Activated CD8-positive, alpha-beta T cell treated with anti-CD3 and anti-CD28 coated beads for 36 hours (primary cell): ENCODE data around the gene RBMS3. TPM values are rescaled to one million over a fixed set of nuclear protein-coding genes. Genes with fewer than 3 reads are reported as not detected.

Experiments
- ATAC-seq: fragments of 200-7000 bp; cut with Tn5 transposase; one replicate; pipeline ENCODE4 v1.10.0; 2021; ENCODE audit warnings: mild to moderate bottlenecking, moderate library complexity
- CTCF ChIA-PET: fragments of 350-600 bp; sonication (Branson Sonifier 250); formaldehyde crosslinking; loops from one replicate; lab custom pipeline; 2021; ENCODE audit warnings: antibody characterized with exemption; lab: Charles Lee
- POLR2A ChIA-PET: fragments of 350-600 bp; sonication (Branson Sonifier 250); formaldehyde crosslinking; loops from one replicate; lab custom pipeline; 2021; ENCODE audit warnings: antibody characterized with exemption; lab: Charles Lee
- DNase-seq: peaks from one replicate; pipeline ENCODE4 v3.0.0-alpha.2; 2020
- H3K27ac Mint-ChIP-seq: one replicate; pipeline ENCODE4 v1.8.0; 2021; ENCODE audit warnings: mild to moderate bottlenecking, mixed read lengths
- H3K27me3 Mint-ChIP-seq: one replicate; pipeline ENCODE4 v1.8.0; 2021; ENCODE audit warnings: mixed read lengths
- H3K36me3 Mint-ChIP-seq: one replicate; pipeline ENCODE4 v1.8.0; 2021; ENCODE audit warnings: low read depth, mixed read lengths
- H3K4me1 Mint-ChIP-seq: one replicate; pipeline ENCODE4 v1.8.0; 2021; ENCODE audit warnings: low read depth, mixed read lengths
- H3K4me3 Mint-ChIP-seq: one replicate; pipeline ENCODE4 v1.8.0; 2021; ENCODE audit warnings: mild to moderate bottlenecking, moderate library complexity, mixed read lengths
- H3K9me3 Mint-ChIP-seq: one replicate; pipeline ENCODE4 v1.8.0; 2021; ENCODE audit warnings: mixed read lengths
- intact Hi-C: fragments of 100-400 bp; cut with micrococcal nuclease; formaldehyde crosslinking; loops from one replicate; pipeline ENCODE4 v1.10.0; 2022
- total RNA-seq, 2 experiments: library from RNA; stranded (reverse); gene quantifications; one replicate each; pipeline ENCODE4 v1.2.3, GENCODE V29; 2021
- TF ChIP-seq, protein P1 (sequence below): fragments of 200-600 bp; IDR thresholded peaks from one replicate; pipeline ENCODE4 v1.8.0; 2022; ENCODE audit warnings: antibody characterized with exemption, mild to moderate bottlenecking

Gene RBMS3
- total RNA-seq, 2 experiments from 2014 or later, result 2.3 to 2.8 TPM

DNA sequence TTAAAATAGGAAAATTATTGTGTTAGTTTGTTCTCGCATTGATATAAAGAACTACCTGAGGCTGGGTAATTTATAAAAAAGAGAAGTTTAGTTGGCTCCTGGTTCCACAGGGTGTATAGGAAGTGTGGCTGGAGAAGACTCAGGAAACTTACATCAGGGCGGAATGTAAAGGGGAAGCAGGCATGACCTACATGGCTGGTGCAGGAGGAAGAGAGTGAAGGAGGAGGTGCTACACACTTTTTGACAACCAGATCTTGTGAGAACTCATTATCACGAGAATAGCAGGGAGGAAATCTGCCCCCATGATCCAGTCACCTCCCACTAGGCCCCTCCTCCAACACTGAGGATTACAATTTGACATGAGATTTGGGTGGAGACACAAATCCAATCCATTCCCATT, 490.7 kb downstream of the RBMS3 start:
- Mint-ChIP-seq H3K4me1 (no peaks in the 10 kb centered on the region), H3K27me3 (peaks cover 6% of the 10 kb centered on the region)
- POLR2A ChIA-PET, result no interaction called here

DNA sequence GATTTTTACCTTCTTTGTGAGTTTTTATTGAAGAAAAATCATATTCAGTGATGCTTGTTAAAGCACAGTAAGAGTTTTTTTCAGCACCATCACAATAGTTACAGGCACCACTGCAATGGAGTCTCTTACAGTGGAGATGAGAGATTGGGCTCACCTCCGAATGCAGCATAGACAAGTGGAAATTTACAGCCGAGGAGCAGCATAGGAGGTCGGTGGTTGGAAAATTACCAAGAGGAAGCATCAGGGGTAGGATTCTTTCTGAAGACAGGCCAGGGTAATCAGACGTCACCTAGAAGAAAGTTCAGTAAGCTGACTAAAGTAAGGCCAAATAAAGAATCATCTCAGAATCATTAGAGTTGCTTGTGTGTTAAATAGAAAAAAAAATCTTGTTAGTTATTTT, 491.6 kb downstream of the RBMS3 start:
- DNase-seq (no peak), ATAC-seq (no peak)
- intact Hi-C loops, result no loop called here
- H3K4me3 Mint-ChIP-seq, result no peak overlapping the region
- ChIA-PET POLR2A (no interaction called here), CTCF (no interaction called here)
- peaks cover 5% of the 10 kb centered on the region for H3K27me3 Mint-ChIP-seq
- H3K4me1 Mint-ChIP-seq, result no peaks in the 10 kb centered on the region
- TF ChIP-seq, protein P1, sequence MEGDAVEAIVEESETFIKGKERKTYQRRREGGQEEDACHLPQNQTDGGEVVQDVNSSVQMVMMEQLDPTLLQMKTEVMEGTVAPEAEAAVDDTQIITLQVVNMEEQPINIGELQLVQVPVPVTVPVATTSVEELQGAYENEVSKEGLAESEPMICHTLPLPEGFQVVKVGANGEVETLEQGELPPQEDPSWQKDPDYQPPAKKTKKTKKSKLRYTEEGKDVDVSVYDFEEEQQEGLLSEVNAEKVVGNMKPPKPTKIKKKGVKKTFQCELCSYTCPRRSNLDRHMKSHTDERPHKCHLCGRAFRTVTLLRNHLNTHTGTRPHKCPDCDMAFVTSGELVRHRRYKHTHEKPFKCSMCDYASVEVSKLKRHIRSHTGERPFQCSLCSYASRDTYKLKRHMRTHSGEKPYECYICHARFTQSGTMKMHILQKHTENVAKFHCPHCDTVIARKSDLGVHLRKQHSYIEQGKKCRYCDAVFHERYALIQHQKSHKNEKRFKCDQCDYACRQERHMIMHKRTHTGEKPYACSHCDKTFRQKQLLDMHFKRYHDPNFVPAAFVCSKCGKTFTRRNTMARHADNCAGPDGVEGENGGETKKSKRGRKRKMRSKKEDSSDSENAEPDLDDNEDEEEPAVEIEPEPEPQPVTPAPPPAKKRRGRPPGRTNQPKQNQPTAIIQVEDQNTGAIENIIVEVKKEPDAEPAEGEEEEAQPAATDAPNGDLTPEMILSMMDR, result no peak
- H3K27ac Mint-ChIP-seq, result no peak overlapping the region
- no peaks in the 10 kb centered on the region for H3K9me3 Mint-ChIP-seq
- H3K36me3 Mint-ChIP-seq, result no peaks in the 10 kb centered on the region

More for the DNA sequence above, 490.7 kb downstream of the RBMS3 start:
- DNase-seq (no peak), ATAC-seq (no peak)
- CTCF ChIA-PET, result no interaction called here
- intact Hi-C loops, result no loop called here
- Mint-ChIP-seq H3K36me3 (no peaks in the 10 kb centered on the region), H3K27ac (no peak overlapping the region), H3K9me3 (no peaks in the 10 kb centered on the region), H3K4me3 (no peak overlapping the region)
- TF ChIP-seq, protein P1, result no peak

DNA sequence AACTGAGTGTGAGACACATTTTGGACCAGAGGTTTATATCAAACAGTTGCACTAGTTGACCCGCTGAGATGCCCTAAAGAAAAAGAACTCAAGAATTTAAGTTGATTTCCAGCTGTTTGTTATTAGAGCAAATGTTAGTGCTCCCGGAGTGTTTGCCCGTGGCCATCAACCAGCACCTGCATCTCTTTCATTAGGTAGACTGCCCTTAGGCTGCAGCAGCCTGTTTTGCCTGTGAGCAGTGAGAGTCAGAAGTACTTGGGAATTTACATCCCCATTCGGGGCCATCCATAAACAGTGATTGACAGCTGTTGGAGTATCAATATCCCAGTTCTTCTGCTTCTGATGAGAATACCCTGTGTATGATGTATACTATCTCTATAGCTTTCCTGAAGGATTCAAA, 492.6 kb downstream of the RBMS3 start:
- TF ChIP-seq, protein P1, result no peak
- Mint-ChIP-seq H3K9me3 (no peaks in the 10 kb centered on the region), H3K27ac (no peak overlapping the region), H3K36me3 (no peaks in the 10 kb centered on the region), H3K4me3 (no peak overlapping the region), H3K4me1 (no peaks in the 10 kb centered on the region), H3K27me3 (peaks cover 5% of the 10 kb centered on the region)
- no peak for DNase-seq
- no peak for ATAC-seq
- POLR2A ChIA-PET, result no interaction called here
- CTCF ChIA-PET, result no interaction called here
- intact Hi-C loops, result no loop called here

DNA sequence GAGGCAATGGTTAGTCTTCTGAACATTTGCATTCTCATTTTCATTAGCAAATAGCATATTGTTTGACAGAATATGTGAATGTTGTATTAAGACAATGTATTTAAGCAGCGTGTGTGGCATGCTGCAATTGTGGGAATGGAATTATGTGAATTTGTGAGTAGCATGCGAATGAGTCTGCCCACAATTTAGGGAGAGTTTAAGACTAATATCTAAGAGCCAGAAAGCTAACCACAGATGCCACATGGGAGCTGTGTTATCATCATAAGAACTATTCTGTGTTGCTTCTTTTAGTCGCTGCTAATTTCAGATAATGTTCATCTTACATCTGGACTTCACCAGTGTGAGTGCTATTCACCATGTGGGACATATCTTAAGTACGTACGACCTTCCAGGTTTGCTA, 494.5 kb downstream of the RBMS3 start:
- intact Hi-C loops, result no loop called here
- Mint-ChIP-seq H3K4me3 (no peak overlapping the region), H3K27me3 (peaks cover 1% of the 10 kb centered on the region), H3K4me1 (no peaks in the 10 kb centered on the region), H3K9me3 (no peaks in the 10 kb centered on the region), H3K36me3 (no peaks in the 10 kb centered on the region), H3K27ac (no peak overlapping the region)
- no peak for DNase-seq
- ATAC-seq, result no peak
- POLR2A ChIA-PET, result no interaction called here
- TF ChIP-seq, protein P1, result no peak
- CTCF ChIA-PET, result no interaction called here

DNA sequence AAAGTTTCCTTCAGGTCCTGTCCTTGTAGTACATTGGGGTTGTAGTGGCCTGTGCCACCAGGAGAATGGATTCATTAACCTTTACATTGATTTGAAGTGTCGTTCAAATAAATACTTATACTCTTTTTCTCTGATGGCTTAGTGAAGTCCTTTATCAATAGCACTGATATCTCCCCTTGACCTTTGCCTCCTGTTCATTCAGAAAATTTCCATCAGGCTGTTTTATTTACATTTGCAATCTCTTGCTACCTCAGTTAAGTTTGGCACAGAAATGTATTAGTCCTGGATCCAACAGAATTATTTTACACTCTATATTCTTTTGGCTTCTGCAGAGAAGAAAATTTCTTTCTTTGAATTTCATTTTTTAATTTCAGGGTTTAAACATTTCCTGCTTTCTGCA, 497.0 kb downstream of the RBMS3 start:
- no peak overlapping the region for H3K27ac Mint-ChIP-seq
- peaks cover 7% of the 10 kb centered on the region for H3K9me3 Mint-ChIP-seq
- TF ChIP-seq, protein P1, result no peak
- no peak for ATAC-seq
- peaks cover 1% of the 10 kb centered on the region for H3K27me3 Mint-ChIP-seq
- intact Hi-C loops, result no loop called here
- ChIA-PET CTCF (no interaction called here), POLR2A (no interaction called here)
- no peaks in the 10 kb centered on the region for H3K36me3 Mint-ChIP-seq
- H3K4me1 Mint-ChIP-seq, result no peaks in the 10 kb centered on the region
- no peak overlapping the region for H3K4me3 Mint-ChIP-seq
- DNase-seq, result no peak
